ENCODE measurements around the gene NFATC2. TPM values are rescaled to one million over a fixed set of nuclear protein-coding genes. Genes with fewer than 3 reads are reported as not detected.

Gene NFATC2
- total RNA-seq, 4 donors from 2014 or later: 4.1 to 51.5 (median 8.7) TPM

DNA sequence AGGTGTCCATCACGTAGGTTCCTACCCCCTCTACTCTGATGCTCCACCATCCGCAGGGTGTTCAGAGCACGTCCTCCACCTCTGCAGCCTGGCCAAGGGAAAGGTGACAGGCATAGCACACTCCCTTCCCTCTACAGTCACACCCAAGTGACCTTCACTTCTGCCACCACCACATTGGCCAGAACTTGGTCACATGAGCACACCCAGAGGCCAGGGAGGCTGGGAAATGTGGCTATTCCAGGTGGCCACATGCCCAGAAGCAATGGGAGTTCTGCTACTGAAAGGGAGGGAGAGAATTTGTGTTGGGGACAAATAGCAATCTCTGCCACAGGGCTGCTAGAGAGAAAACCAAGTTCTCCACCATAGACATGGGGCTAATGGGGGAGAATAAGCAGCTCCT is 180.3 kb downstream of the NFATC2 start:
- ATAC-seq (ENCODE audit: low FRiP score) (no peak), DNase-seq (ENCODE audit: low spot score) (no peak)
- TF ChIP-seq, protein P1, sequence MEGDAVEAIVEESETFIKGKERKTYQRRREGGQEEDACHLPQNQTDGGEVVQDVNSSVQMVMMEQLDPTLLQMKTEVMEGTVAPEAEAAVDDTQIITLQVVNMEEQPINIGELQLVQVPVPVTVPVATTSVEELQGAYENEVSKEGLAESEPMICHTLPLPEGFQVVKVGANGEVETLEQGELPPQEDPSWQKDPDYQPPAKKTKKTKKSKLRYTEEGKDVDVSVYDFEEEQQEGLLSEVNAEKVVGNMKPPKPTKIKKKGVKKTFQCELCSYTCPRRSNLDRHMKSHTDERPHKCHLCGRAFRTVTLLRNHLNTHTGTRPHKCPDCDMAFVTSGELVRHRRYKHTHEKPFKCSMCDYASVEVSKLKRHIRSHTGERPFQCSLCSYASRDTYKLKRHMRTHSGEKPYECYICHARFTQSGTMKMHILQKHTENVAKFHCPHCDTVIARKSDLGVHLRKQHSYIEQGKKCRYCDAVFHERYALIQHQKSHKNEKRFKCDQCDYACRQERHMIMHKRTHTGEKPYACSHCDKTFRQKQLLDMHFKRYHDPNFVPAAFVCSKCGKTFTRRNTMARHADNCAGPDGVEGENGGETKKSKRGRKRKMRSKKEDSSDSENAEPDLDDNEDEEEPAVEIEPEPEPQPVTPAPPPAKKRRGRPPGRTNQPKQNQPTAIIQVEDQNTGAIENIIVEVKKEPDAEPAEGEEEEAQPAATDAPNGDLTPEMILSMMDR (IDR thresholded peaks at IDR 0.05): no peak

DNA sequence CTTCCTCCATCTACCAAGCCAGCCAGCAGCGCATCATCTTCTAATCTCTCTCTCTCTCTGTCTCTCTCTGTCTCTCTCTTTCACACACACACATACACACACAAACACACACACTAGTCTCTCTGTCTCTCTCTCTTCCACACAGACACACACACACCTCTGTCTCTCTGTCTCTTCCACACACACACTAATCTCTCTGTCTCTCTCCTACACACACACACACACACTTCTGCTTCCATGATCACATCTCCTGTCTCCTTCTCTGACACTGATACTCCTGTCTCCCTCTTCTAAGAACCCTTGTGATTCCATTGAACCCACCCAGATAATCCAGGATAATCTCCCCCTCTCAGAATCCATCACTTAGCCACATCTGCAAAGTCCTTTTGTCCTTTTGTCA is 181.3 kb downstream of the NFATC2 start:
- no peak for ATAC-seq (ENCODE audit: low FRiP score)
- TF ChIP-seq, protein P1 (IDR thresholded peaks at IDR 0.05): no peak

DNA sequence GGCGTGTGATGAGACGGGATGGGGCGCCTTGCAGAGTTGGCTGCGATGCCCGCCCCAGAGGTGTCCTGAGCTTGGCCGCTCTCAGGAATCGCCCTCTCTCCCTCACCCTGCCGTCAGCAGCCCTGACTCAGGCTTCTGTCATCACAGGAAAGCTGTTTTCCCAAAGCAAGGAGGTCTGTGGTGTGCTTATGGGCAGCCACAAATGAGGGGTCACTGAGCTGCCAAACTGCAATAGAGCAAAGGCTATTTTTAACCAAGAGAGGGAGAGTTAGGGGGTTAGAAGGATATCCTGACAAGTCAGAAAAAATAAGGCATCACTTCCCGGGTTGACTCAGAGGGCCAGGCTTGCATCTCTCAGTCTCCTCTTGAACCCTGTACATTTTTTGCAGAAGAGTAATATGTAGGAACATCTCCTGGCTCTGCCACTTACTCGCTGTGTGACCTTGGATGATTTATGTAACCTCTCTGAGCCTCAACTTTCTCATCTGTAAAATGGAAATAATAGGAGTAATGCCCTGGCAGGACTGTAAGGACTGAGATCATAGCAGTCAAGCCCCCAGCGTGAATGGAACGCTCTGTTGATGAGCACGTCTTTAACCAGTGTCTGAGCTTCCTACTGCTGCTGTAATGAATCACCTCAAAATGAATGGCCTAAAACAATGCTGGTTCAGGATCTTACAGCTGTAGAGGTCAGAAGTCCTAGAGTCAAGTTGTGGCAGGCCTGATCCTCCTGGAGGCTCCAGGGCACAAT is 181.9 kb downstream of the NFATC2 start:
- DNase-seq (ENCODE audit: low spot score): no peak
- TF ChIP-seq, protein P1 (IDR thresholded peaks at IDR 0.05): no peak
- ATAC-seq (ENCODE audit: low FRiP score): peak; percentile 24

More for the DNA sequence above, 181.3 kb downstream of the NFATC2 start:
- DNase-seq (ENCODE audit: low spot score): no peak

DNA sequence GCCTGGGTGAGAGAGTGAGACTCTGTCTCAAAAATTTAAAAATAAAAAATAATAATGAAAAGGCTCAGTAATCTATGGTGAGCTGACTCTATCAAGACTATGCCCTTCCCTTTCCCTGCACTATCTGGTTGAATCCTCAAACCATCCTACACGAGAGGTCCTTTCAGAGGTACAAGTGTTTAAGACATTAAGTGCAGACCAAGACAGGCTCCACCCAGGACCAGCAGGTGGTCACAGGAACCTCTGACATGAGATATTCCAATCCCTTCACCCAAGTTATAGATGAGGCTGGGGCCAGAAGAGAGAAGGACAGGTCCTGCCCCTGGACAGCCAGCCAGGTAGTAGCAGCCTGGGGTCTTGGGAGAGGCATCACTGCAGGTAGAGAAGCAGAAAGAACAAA is 182.6 kb downstream of the NFATC2 start:
- DNase-seq (ENCODE audit: low spot score) (no peak), ATAC-seq (ENCODE audit: low FRiP score) (no peak)
- TF ChIP-seq, protein P1 (IDR thresholded peaks at IDR 0.05): no peak

DNA sequence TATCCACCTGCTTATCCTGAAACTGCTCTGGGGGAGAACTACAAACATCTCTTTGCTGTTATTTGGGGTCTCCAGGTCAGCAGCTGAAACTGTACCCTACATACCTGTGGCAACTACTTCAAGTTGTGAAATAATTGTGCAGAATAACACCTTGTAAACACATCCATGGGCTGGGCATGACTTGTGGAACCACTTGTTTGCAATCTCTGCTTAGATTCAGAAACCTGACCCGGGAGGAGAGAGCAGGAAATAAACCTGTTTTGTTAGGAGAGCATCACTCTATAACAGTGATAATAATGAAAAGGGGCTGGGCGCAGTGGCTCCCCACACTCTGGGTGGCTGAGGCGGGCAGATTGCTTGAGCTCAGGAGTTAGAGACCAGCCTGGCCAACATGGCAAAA is 183.1 kb downstream of the NFATC2 start:
- TF ChIP-seq, protein P1 (IDR thresholded peaks at IDR 0.05): no peak
- DNase-seq (ENCODE audit: low spot score) (no peak), ATAC-seq (ENCODE audit: low FRiP score) (no peak)

DNA sequence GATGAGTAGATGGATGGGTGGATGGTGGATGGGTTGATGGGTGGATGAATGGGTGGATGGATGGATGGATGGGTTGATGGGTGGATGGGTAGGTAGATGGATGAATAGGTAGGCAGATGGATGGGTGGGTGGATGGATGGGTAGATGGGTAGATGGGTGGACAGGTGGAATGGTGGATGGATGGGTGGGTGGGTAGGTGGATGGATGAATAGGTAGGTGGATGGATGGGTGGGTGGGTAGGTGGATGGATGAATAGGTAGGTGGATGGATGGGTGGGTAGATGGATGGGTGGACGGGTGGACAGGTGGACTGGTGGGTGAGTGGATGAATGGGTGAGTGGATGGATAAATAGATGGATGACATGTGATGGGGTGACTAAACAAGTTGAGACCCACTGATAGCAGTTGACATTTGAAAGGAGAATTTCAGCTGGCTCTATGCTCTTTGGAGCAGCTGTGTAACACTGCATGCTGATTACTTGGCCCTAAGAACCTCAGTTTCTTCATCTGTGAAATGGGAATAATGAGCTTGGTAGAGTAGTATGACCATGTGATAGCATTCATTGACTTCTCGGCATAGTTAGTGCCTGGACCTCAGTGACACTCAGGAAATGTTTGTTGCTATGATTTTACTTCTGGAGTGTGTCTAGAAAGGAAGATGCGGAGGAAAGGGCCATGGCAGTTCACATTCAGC is 184.3 kb downstream of the NFATC2 start:
- DNase-seq (ENCODE audit: low spot score) (no peak), ATAC-seq (ENCODE audit: low FRiP score) (no peak)
- TF ChIP-seq, protein P1 (IDR thresholded peaks at IDR 0.05): no peak

DNA sequence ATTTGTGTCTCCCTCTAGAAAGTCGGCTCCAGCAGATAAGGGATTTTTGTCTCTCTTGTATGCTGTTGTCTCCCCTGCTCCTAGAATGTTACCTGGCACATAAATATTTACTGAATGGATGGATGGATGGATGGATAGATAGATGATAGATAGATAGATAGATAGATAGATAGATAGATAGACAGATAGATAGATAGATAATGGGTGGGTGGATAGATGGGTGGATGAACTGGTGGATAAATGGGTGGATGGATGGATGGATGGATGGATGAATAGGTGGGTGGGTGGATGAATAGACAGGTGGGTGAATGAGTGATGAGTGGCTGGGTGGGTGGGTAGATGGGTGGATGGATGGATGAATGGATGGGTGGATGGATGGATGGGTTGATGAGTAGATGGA is 185.0 kb downstream of the NFATC2 start:
- TF ChIP-seq, protein P1 (IDR thresholded peaks at IDR 0.05): no peak
- ATAC-seq (ENCODE audit: low FRiP score): no peak

More for the DNA sequence above, 185.0 kb downstream of the NFATC2 start:
- DNase-seq (ENCODE audit: low spot score): no peak

Measured in omental fat pad (tissue), 4 donors.